H1 (cell line): ENCODE data around the gene BTBD8. TPM values are rescaled to one million over a fixed set of nuclear protein-coding genes. Genes with fewer than 3 reads are reported as not detected.

Experiments
- CTCF ChIA-PET: fragments of 300-600 bp; sonication (Branson Sonifier 250); formaldehyde crosslinking; loops from one replicate; lab custom pipeline; 2021; ENCODE audit not compliant: partially characterized antibody; lab: Charles Lee
- POLR2A ChIA-PET: fragments of 300-600 bp; sonication (Branson Sonifier 250); formaldehyde crosslinking; loops from one replicate; lab custom pipeline; 2021; ENCODE audit warnings: inconsistent platforms; ENCODE audit not compliant: partially characterized antibody; lab: Charles Lee
- DNase-seq, 2 experiments: peaks; one replicate each; pipeline versions ENCODE4 v3.0.0 to v3.0.0-alpha.2; 2010 to 2022; ENCODE audit warnings: low spot score in 2 of 2, low read depth in 1 of 2, mixed read lengths in 1 of 2
- FAIRE-seq: peaks from 2 replicates; lab custom pipeline; 2011; peaks lifted over from hg19 to GRCh38; lab: Jason Lieb, UNC
- H2AFZ ChIP-seq: 2 replicates; pipeline ENCODE4 v1.8.1; 2012; ENCODE audit warnings: low read length, inconsistent platforms
- H2AK5ac ChIP-seq: 2 replicates; pipeline ENCODE4 v1.6.1; 2013; ENCODE audit warnings: low read depth, low read length
- H2BK120ac ChIP-seq: replicated peaks from 2 replicates; pipeline ENCODE3; 2013; ENCODE audit warnings: low read depth, low read length, inconsistent platforms
- H2BK12ac ChIP-seq: 2 replicates; pipeline ENCODE4 v1.6.1; 2013; ENCODE audit warnings: low read depth, low read length
- H2BK15ac ChIP-seq: 2 replicates; pipeline ENCODE4 v1.6.1; 2013; ENCODE audit warnings: low read length
- H2BK20ac ChIP-seq: 2 replicates; pipeline ENCODE4 v1.6.1; 2013; ENCODE audit warnings: low read length
- H2BK5ac ChIP-seq: 2 replicates; pipeline ENCODE4 v1.6.1; 2013; ENCODE audit warnings: low read depth, low read length
- H3K14ac ChIP-seq: 2 replicates; pipeline ENCODE4 v1.6.1; 2013; ENCODE audit warnings: inconsistent platforms; ENCODE audit not compliant: insufficient read length
- H3K18ac ChIP-seq: 2 replicates; pipeline ENCODE4 v1.6.1; 2013; ENCODE audit warnings: low read length; ENCODE audit errors: extremely low read depth
- H3K23ac ChIP-seq: 2 replicates; pipeline ENCODE4 v1.6.1; 2013; ENCODE audit warnings: inconsistent platforms; ENCODE audit not compliant: insufficient read length
- H3K23me2 ChIP-seq: 2 replicates; pipeline ENCODE4 v1.6.1; 2013; ENCODE audit warnings: low read depth, low read length
- H3K27ac ChIP-seq: 2 replicates; pipeline ENCODE4 v1.6.1; 2011; ENCODE audit warnings: low read depth, low read length, inconsistent platforms
- H3K27me3 ChIP-seq, 4 experiments: replicated peaks in 1 of 4; 1 replicate in 1 of 4; 2 replicates in 3 of 4; pipeline versions ENCODE4 v1.6.1 to v1.8.1; 2011 to 2013; ENCODE audit warnings: low read length in 3 of 4, mild to moderate bottlenecking in 3 of 4, inconsistent platforms in 2 of 4, mixed read lengths in 2 of 4, moderate library complexity in 1 of 4; ENCODE audit not compliant: control insufficient read depth in 3 of 4, insufficient read depth in 3 of 4; ENCODE audit errors: extremely low read depth in 1 of 4
- H3K36me3 ChIP-seq, 4 experiments: 2 replicates each; pipeline versions ENCODE4 v1.6.1 to v1.8.1; 2011 to 2013; ENCODE audit warnings: mild to moderate bottlenecking in 4 of 4, low read length in 3 of 4, moderate library complexity in 2 of 4, control low read depth in 1 of 4, inconsistent platforms in 1 of 4; ENCODE audit not compliant: insufficient read depth in 4 of 4, control insufficient read depth in 2 of 4
- H3K4ac ChIP-seq: replicated peaks from 2 replicates; pipeline ENCODE3; 2013; ENCODE audit warnings: low read length, low read depth, mixed read lengths, inconsistent platforms; ENCODE audit not compliant: insufficient read length
- H3K4me1 ChIP-seq, 4 experiments: replicated peaks in 1 of 4; 1 replicate in 1 of 4; 2 replicates in 3 of 4; pipeline versions ENCODE4 v1.6.1 to v1.8.1; 2011 to 2013; ENCODE audit warnings: low read length in 3 of 4, inconsistent platforms in 2 of 4, mixed read lengths in 1 of 4; ENCODE audit not compliant: insufficient read depth in 4 of 4, control insufficient read depth in 3 of 4
- H3K4me2 ChIP-seq, 2 experiments: 2 replicates each; pipeline versions ENCODE4 v1.6.1 to v1.8.1; 2011 to 2013; ENCODE audit warnings: low read depth in 2 of 2, low read length in 2 of 2, control low read depth in 1 of 2, inconsistent platforms in 1 of 2, mild to moderate bottlenecking in 1 of 2; ENCODE audit not compliant: insufficient read depth in 1 of 2
- H3K4me3 ChIP-seq, 4 experiments: fragments of 200-600, 300-600 bp in 1 of 4; sonication (generic), shearing (Covaris generic), sonication (Bioruptor Twin) in 1 of 4; 2 replicates each; pipeline versions ENCODE4 v1.5.1 to v1.8.1; 2011 to 2016; ENCODE audit warnings: low read length in 4 of 4, low read depth in 3 of 4, control low read depth in 2 of 4, inconsistent platforms in 2 of 4, mild to moderate bottlenecking in 2 of 4, mixed read lengths in 1 of 4, moderate library complexity in 1 of 4; ENCODE audit not compliant: insufficient read depth in 2 of 4; ENCODE audit errors: extremely low read depth in 1 of 4
- H3K56ac ChIP-seq: replicated peaks from 2 replicates; pipeline ENCODE3; 2013; ENCODE audit warnings: low read depth, mild to moderate bottlenecking, mixed read lengths, low read length, inconsistent platforms; ENCODE audit not compliant: insufficient read length
- H3K79me1 ChIP-seq: 2 replicates; pipeline ENCODE4 v1.6.1; 2013; ENCODE audit warnings: low read depth, low read length, control low read depth
- H3K79me2 ChIP-seq, 2 experiments: 2 replicates each; pipeline versions ENCODE4 v1.6.1 to v1.8.1; 2012 to 2013; ENCODE audit warnings: low read length in 2 of 2, mild to moderate bottlenecking in 2 of 2, inconsistent platforms in 1 of 2; ENCODE audit not compliant: insufficient read depth in 2 of 2, control insufficient read depth in 1 of 2
- H3K9ac ChIP-seq, 4 experiments: replicated peaks in 1 of 4; 1 replicate in 1 of 4; 2 replicates in 3 of 4; pipeline versions ENCODE4 v1.6.1 to v1.8.1; 2011 to 2013; ENCODE audit warnings: low read depth in 3 of 4, low read length in 3 of 4, control low read depth in 2 of 4, mild to moderate bottlenecking in 2 of 4, moderate library complexity in 2 of 4, inconsistent platforms in 1 of 4; ENCODE audit errors: extremely low read depth in 1 of 4
- H3K9me3 ChIP-seq, 2 experiments: 2 replicates each; pipeline versions ENCODE4 v1.6.1 to v1.8.1; 2012 to 2013; ENCODE audit warnings: mild to moderate bottlenecking in 2 of 2, moderate library complexity in 2 of 2, control low read depth in 1 of 2, inconsistent platforms in 1 of 2, low read depth in 1 of 2, low read length in 1 of 2, mixed read lengths in 1 of 2; ENCODE audit not compliant: insufficient read depth in 2 of 2
- H4K20me1 ChIP-seq, 2 experiments: replicated peaks in 1 of 2; 2 replicates each; pipeline versions ENCODE3 to v1.8.1; 2011 to 2013; ENCODE audit warnings: inconsistent platforms in 2 of 2, low read length in 2 of 2, mild to moderate bottlenecking in 1 of 2; ENCODE audit not compliant: insufficient read depth in 2 of 2, control insufficient read depth in 1 of 2
- H4K5ac ChIP-seq: 2 replicates; pipeline ENCODE4 v1.6.1; 2013; ENCODE audit warnings: low read length, low read depth, mixed read lengths, inconsistent platforms; ENCODE audit not compliant: insufficient read length
- H4K8ac ChIP-seq: 2 replicates; pipeline ENCODE4 v1.8.0; 2013; ENCODE audit warnings: mild to moderate bottlenecking, moderate library complexity, low read length, inconsistent platforms; ENCODE audit not compliant: insufficient read depth; ENCODE audit errors: extremely low read depth
- H4K91ac ChIP-seq: replicated peaks from 2 replicates; pipeline ENCODE3; 2013; ENCODE audit warnings: low read length, mixed read lengths, inconsistent platforms; ENCODE audit not compliant: insufficient read length
- BRCA1 ChIP-seq: IDR thresholded peaks from 2 replicates; pipeline ENCODE4 v1.6.1; 2012; ENCODE audit warnings: low read depth, low read length, improper control_type of control experiment
- CREB1 ChIP-seq: IDR thresholded peaks from 2 replicates; pipeline ENCODE4 v1.6.1; 2012; ENCODE audit warnings: inconsistent platforms
- CTBP2 ChIP-seq: IDR thresholded peaks from 2 replicates; pipeline ENCODE4 v1.7.0; 2011; ENCODE audit warnings: borderline replicate concordance, mild to moderate bottlenecking, moderate library complexity, mixed read lengths, low read length; ENCODE audit not compliant: insufficient read depth, insufficient read length
- E2F6 ChIP-seq: IDR thresholded peaks from 2 replicates; pipeline ENCODE4 v1.6.1; 2012; ENCODE audit warnings: inconsistent platforms
- GABPA ChIP-seq: IDR thresholded peaks from 2 replicates; pipeline ENCODE4 v1.6.1; 2011; ENCODE audit warnings: mild to moderate bottlenecking, low read length, moderate library complexity, borderline replicate concordance; ENCODE audit not compliant: insufficient read depth
- JUND ChIP-seq: IDR thresholded peaks from 2 replicates; pipeline ENCODE4 v1.6.1; 2011; ENCODE audit warnings: mild to moderate bottlenecking, improper control_type of control experiment, low read length
- MAFK ChIP-seq: IDR thresholded peaks from 2 replicates; pipeline ENCODE4 v1.6.1; 2012; ENCODE audit warnings: low read depth, mild to moderate bottlenecking, improper control_type of control experiment, low read length
- POU5F1 ChIP-seq: IDR thresholded peaks from 2 replicates; pipeline ENCODE4 v1.6.1; 2011; ENCODE audit warnings: low read depth, mild to moderate bottlenecking, low read length, moderate library complexity
- RFX5 ChIP-seq: IDR thresholded peaks from 2 replicates; pipeline ENCODE4 v1.6.1; 2011; ENCODE audit warnings: low read depth, low read length, improper control_type of control experiment, borderline replicate concordance
- RNF2 ChIP-seq: fragments of 200-900, 300-1000 bp; sonication (generic); IDR thresholded peaks from 2 replicates; pipeline ENCODE4 v1.7.1; 2016; ENCODE audit warnings: borderline replicate concordance, low read depth, mild to moderate bottlenecking, antibody characterized with exemption, low read length; ENCODE audit not compliant: poor library complexity, severe bottlenecking; ENCODE audit errors: missing control alignments
- TBP ChIP-seq: IDR thresholded peaks from 2 replicates; pipeline ENCODE4 v1.6.1; 2011; ENCODE audit warnings: low read depth, low read length, improper control_type of control experiment
- WGBS, 2 experiments: shearing (Covaris generic) in 1 of 2; methylation state at CpG; one replicate each; pipeline versions ENCODE4 v1.1.6 to v1.1.7; 2013 to 2015; ENCODE audit warnings: low lambda C conversion rate in 2 of 2, mixed read lengths in 2 of 2, inconsistent platforms in 1 of 2, low coverage in 1 of 2, missing lambda C conversion rate in 1 of 2; ENCODE audit not compliant: insufficient replicate concordance in 2 of 2, insufficient coverage in 1 of 2, insufficient read length in 1 of 2; ENCODE audit errors: extremely low coverage in 1 of 2, missing lambda C conversion rate in 1 of 2; 5-methylcytosine and 5-hydroxymethylcytosine counted together
- polyA plus RNA-seq, 7 experiments: library from polyadenylated mRNA; depleted of rRNA in 3 of 7; stranded (reverse) in 5 of 7; unstranded in 2 of 7; fragments of >200 nt in 5 of 7; fragments of 200-250 nt in 2 of 7; gene quantifications; 1 replicate in 5 of 7; 2 replicates in 1 of 7; 4 replicates in 1 of 7; pipeline versions ENCODE4 v1.2.1 to v1.2.3, GENCODE V29; 2011 to 2013; ENCODE audit warnings: missing spikeins in 2 of 7, mixed read lengths in 2 of 7
- total RNA-seq: library from RNA; stranded (reverse); fragmentation: NEBNext Ultra II Directional; extraction: Animal tissue kit (Norgen Biotek cat#: 25700); gene quantifications from 2 replicates; pipeline ENCODE4 v1.2.1, GENCODE V29; 2021

The BTBD8 gene
- total and polyA plus RNA-seq, 2 of the 8 experiments (the other 6 are each of a cell fraction or from before 2014, with no cell fraction given): 0.44 to 2.5 TPM

- TF ChIP-seq TBP: no peak
Observed at GRCh38 chr1:92194511-92194910, 114.4 kb downstream of the BTBD8 start (continued).

- H4K91ac ChIP-seq: no peak overlapping the region
- no peak overlapping the region for H4K8ac ChIP-seq
- no peaks in the 10 kb centered on the region for H3K27me3 ChIP-seq
- no peak overlapping the region for H2BK20ac ChIP-seq
- no peak overlapping the region for H3K14ac ChIP-seq
- no peaks in the 10 kb centered on the region for H3K79me2 ChIP-seq
- H3K36me3 ChIP-seq: no peaks in the 10 kb centered on the region
- H3K9me3 ChIP-seq: no peaks in the 10 kb centered on the region
- no peak overlapping the region for H2BK5ac ChIP-seq
- CTCF ChIA-PET: no interaction called here
- no peak for DNase-seq
- H3K4ac ChIP-seq: no peak overlapping the region
- H3K56ac ChIP-seq: no peak overlapping the region
- FAIRE-seq: no peak
- no peak overlapping the region for H2BK12ac ChIP-seq
- no peak overlapping the region for H3K27ac ChIP-seq
- peak overlapping the region; percentile 84; the same call in 1 of the 2 replicates for H2AFZ ChIP-seq
- H2BK15ac ChIP-seq: no peak overlapping the region
- WGBS, 2 experiments: 81% methylated on average over 5 of the region's 5 CpGs; no CpG with 5 or more reads in 1 of the 2 experiments
- H3K9ac ChIP-seq: no peak overlapping the region
- H4K5ac ChIP-seq: no peak overlapping the region
- no peaks in the 10 kb centered on the region for H3K23me2 ChIP-seq
- no peak overlapping the region for H2BK120ac ChIP-seq
- H3K4me3 ChIP-seq: no peak overlapping the region
- H3K79me1 ChIP-seq: no peaks in the 10 kb centered on the region
- H4K20me1 ChIP-seq: no peaks in the 10 kb centered on the region
- H3K23ac ChIP-seq: no peak overlapping the region
- no peak overlapping the region for H3K4me2 ChIP-seq
- H3K18ac ChIP-seq: no peak overlapping the region
- H3K4me1 ChIP-seq: no peaks in the 10 kb centered on the region
- POLR2A ChIA-PET: no interaction called here
- no peak overlapping the region for H2AK5ac ChIP-seq
- no peak for TF ChIP-seq POU5F1
- no peak for TF ChIP-seq RFX5
- no peak for TF ChIP-seq E2F6
- no peak for TF ChIP-seq GABPA
- TF ChIP-seq JUND: no peak
- no peak for TF ChIP-seq CTBP2
- TF ChIP-seq MAFK: no peak
- TF ChIP-seq RNF2: no peak
- TF ChIP-seq CREB1: no peak
- no peak for TF ChIP-seq BRCA1
Observed at GRCh38 chr1:92201973-92202372, 121.8 kb downstream of the BTBD8 start.
